GM21717 (cell line): Measurements from ENCODE around the gene SCGB1D1.
"Not testable (repeated sequence)": the region's sequence is repeated elsewhere in the genome, so short reads cannot be mapped to it uniquely, and the experiment has no call there.

Experiments
- ATAC-seq: cut with Tn5 transposase; IDR thresholded peaks from one replicate; pipeline ENCODE4 v1.9.1; 2021; ENCODE audit warnings: mild to moderate bottlenecking, moderate library complexity; ENCODE audit not compliant: unreplicated experiment

SCGB1D1 gene

GRCh38 chr11:62157603-62158002, 32.4 kb upstream of the SCGB1D1 start:
- no peak for ATAC-seq

DNA sequence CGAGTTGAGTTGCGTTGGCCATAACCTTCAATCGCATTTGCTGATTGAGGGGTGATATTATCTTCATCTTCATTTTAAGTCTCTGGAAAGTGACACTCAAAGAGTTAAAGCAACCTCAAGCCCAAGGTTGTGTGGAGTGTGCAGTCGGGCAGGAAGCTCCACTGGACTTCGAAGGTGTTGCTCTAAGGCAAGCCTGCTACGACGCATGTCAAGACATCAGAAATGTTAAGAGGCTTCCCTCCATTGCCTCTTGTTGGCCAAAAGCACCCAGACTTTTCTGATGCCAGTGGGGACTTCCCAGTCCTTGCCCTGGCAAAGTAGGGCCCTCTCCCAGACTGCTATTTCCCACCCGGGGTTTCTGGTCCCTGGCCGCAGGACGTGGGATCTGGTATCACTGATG, 23.6 kb upstream of the SCGB1D1 start:
- ATAC-seq: no peak

DNA sequence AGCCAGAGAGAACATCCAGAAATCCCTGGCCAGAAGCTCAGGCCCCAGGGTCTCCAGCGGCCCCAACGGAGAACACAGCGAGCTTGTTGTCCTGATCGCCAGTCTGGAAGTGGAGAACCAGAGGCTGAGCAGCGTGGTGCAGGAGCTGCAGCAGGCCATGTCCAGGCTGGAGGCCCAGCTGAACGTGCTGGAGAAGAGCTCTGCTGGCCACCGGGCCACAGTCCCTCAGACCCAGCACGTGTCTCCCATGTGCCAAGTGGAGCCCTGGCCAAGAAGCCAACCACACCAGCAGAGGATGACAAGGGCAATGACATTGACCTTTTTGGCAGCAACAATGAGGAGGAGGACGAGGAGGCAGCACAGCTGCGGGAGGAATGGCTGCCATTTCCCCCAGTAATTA, 20.6 kb upstream of the SCGB1D1 start:
- no peak for ATAC-seq

DNA sequence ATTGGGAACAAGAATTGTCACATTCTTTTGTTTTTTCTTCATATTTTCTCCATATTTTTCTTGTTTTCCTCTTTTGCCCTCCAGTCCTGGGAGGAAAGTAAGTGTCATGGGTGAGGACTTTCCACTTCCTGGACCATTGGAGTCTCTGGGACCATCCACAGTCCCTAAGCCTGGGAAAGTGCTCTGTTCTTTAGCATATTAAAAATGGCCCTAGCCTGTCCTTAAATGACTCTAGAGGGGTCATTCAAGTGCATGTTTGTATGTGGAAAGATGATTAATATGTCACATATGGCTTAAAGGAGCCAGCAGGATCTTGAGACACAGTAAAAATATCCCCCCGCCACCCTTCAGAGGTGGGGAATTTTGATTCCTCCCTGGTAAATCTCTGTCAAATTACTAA, 20.1 kb upstream of the SCGB1D1 start:
- ATAC-seq: no peak

DNA sequence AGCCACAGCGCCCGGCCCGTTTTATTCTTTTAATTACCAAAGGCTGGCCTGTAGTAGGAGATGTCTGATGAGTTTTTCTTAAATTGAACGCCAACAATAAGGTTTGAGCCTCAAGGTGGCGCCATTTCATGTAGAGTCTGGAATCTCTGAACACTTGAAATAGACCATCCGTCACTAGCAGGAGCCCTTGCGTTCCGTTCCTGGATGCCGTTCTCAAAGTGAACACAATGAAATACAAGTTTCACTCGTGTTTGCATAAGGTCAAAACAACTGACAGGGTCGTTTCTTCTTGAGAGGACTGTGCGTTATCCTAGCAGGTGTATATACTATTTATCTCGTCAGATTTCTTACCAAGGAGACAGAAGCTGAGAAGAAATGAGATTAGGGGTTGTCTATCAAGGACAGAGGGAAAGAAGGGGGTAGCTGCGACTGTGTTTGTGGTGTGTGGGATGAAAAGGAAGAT, 18.7 kb upstream of the SCGB1D1 start:
- no peak for ATAC-seq

DNA sequence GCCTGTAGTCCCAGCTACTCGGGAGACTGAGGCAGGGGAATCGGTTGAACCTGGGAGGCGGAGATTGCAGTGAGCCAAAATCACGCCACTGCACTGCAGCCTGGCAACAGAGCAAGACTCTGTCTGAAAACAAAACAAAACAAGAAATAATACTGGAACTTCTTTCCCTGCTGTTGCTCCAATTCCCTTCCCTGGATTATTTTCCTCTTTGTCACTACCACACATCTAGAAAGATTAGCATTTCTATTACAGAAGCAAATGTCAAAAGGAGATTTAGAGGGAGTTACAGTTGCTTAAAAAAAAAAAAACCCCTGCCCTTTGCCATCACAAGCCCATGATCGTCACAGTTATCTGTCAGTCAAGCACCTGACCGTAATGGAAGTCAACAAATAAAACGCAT, 17.7 kb upstream of the SCGB1D1 start:
- ATAC-seq: no peak

DNA sequence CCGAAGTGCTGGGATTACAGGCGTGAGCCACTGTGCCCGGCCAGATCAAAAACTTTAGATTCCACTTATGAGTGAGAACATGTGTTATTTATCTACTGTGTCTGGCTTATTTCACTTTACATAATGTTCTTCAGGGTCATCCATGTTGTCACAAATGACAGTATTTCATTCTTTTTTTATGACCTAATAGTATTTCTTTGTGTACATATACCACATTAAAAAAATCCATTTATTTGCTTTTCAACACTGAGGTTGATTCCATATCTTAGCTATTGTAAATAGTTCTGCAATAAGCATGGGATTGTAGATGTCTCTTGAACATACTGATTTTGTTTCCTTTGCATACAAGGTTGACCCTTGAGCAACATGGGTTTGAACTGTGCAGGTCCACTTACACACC, 13.2 kb upstream of the SCGB1D1 start:
- no peak for ATAC-seq

- ATAC-seq: no peak
Measured at GRCh38 chr11:62179995-62180394, 10.0 kb upstream of the SCGB1D1 start.

GRCh38 chr11:62181097-62181496, 8.9 kb upstream of the SCGB1D1 start:
- no peak for ATAC-seq

DNA sequence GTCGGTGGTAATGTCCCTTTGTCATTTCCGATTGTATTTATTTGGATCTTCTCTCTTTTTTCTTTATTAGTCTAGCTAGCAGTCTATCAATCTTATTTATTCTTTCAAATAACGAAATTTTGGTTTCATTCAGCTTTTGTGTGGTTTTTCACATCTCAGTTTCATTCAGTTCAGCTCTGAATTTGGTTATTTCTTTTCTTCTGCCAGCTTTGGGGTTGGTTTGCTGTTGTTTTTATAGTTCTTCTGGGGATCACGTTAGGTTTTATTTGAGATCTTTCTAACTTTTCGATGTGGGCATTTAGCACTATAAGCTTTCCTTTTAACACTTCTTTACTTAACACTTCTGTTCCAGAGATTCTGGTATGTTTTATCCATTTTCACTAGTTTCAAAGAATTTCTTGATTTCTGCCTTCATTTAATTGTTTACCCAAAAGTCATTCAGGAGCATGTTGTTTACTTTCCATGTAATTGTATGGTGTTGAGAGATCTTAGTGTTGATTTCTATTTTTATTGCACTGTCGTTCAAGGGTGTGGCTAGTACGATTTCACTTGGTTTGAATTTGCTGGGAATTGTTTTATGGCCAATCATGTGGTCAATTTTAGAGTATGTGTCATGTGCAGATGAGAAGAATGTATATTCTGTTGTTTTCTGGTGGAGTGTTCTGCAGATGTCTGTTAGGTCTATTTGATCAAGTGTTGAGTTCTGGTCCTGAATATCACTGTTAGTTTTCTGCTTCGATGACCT, 7.7 kb upstream of the SCGB1D1 start:
- ATAC-seq: no peak

DNA sequence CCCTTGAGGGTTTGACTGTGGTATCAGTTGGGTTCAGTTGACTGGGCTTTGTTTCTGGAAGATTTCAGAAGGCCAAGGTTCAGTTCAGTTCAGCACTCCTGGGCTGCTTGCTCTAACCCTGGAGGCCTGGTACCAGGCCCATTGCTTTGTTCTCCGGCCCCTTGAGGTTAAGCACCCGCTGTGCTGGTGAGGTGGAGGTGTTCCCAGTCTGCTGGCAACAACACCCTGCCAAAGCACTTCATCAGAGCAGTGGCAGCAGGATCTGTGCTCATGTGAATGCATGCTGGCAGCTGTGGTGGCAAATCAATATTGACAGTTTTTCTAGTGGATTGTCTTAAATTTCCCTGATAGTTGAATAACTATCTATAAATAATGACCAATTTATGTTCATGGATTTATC, 3.8 kb upstream of the SCGB1D1 start:
- no peak for ATAC-seq

GRCh38 chr11:62193952-62194351, 3.9 kb downstream of the SCGB1D1 start:
- no peak for ATAC-seq

- not testable (repeated sequence) for ATAC-seq
Measured at GRCh38 chr11:62195010-62195409, 5.0 kb downstream of the SCGB1D1 start.

- no peak for ATAC-seq
Measured at GRCh38 chr11:62195945-62196344, 5.9 kb downstream of the SCGB1D1 start.

- ATAC-seq: not testable (repeated sequence)
Measured at GRCh38 chr11:62197400-62197799, 7.4 kb downstream of the SCGB1D1 start.

- no peak for ATAC-seq
Measured at GRCh38 chr11:62201376-62201775, 11.4 kb downstream of the SCGB1D1 start.

- ATAC-seq: no peak
Measured at GRCh38 chr11:62202910-62203309, 12.9 kb downstream of the SCGB1D1 start.

- no peak for ATAC-seq
Measured at GRCh38 chr11:62204430-62204829, 14.4 kb downstream of the SCGB1D1 start.

GRCh38 chr11:62205441-62205840, 15.4 kb downstream of the SCGB1D1 start:
- no peak for ATAC-seq

- not testable (repeated sequence) for ATAC-seq
Measured at GRCh38 chr11:62206276-62207066, 16.5 kb downstream of the SCGB1D1 start.

- no peak for ATAC-seq
Measured at GRCh38 chr11:62208785-62209144, 18.7 kb downstream of the SCGB1D1 start.

- no peak for ATAC-seq
Measured at GRCh38 chr11:62217191-62217748, 27.3 kb downstream of the SCGB1D1 start.
